ENCODE results near the gene TKFC.
"Not testable (repeated sequence)": the region's sequence is repeated elsewhere in the genome, so short reads cannot be mapped to it uniquely, and the experiment has no call there.

Gene TKFC

GRCh38 chr11:61368646-61369045 is 35.6 kb downstream of the TKFC start:
- no peak for DNase-seq (ENCODE audit: low read depth in 2 of 2)

GRCh38 chr11:61369372-61370348 is 36.6 kb downstream of the TKFC start:
- no peak for DNase-seq (ENCODE audit: low read depth in 2 of 2)

GRCh38 chr11:61370349-61371005 is 37.4 kb downstream of the TKFC start:
- DNase-seq (ENCODE audit: low read depth in 2 of 2) = no peak

- no peak for DNase-seq (ENCODE audit: low read depth in 2 of 2)
Observed at GRCh38 chr11:61372659-61373420, 39.8 kb downstream of the TKFC start.

DNA sequence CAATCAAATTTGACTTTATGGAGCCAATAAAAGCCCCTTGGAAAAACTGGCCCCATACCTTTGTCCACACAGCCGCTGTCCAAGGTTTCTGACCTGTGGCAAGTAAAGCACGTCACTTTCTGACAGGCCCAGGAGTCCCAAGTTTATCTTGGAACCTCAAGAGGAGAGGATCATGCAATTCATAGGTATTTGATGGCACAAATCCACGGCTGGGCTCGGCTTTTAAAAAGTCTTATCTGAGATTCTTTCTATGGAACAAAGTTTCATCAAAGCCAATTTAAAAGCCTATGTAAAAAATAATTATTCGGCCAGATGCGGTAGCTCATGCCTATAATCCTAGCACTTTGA is 42.7 kb downstream of the TKFC start:
- DNase-seq (ENCODE audit: low read depth in 2 of 2) = no peak

- DNase-seq (ENCODE audit: low read depth in 2 of 2) = no peak
Observed at GRCh38 chr11:61377461-61378160, 44.6 kb downstream of the TKFC start.

DNA sequence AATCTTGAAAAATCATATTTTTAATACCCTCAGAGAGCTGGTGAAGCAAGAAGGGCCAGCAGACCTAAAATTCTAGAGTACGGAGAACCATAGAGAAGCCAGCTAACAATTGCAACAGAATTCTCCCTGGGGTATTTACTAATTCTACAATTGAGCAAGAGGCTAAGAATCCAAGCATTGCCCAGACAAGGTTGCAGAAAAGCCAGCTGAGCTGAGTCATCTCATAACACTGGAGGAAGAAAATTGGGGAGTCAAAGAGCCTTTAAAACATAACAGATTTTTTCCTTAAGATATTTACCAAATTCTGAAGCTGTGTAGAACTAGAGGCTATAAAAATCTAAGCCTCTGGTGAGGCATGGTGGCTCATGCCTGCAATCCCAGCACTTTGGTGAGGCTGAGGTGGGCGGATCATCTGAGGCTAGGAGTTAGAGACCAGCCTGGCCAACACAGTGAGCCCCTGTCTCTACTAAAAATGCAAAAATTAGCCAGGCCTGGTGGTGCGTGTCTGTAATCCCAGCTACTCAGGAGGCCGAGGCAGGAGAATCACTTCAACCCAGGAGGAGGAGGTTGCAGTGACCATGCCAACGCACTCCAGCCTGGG is 45.8 kb downstream of the TKFC start:
- DNase-seq (ENCODE audit: low read depth in 2 of 2) = no peak

DNA sequence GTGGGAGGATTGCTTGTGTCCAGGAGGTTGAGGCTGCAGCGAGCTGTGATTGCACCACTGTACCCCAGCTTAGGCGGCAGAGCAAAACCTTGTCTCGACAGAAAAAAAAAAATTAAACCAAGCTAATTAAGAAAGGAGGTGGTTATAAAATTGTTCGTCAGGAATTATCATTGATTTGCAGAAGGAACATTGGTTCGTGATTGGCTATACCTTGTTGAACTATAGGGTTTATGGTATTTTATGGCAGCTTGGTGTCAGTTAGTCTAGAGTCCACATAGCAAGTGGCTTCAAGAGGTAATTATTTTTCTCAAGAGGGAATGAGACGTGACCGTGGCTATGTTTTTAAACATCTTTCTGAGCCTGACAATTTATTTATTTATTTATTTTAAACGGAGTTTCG is 47.9 kb downstream of the TKFC start:
- no peak for DNase-seq (ENCODE audit: low read depth in 2 of 2)

DNA sequence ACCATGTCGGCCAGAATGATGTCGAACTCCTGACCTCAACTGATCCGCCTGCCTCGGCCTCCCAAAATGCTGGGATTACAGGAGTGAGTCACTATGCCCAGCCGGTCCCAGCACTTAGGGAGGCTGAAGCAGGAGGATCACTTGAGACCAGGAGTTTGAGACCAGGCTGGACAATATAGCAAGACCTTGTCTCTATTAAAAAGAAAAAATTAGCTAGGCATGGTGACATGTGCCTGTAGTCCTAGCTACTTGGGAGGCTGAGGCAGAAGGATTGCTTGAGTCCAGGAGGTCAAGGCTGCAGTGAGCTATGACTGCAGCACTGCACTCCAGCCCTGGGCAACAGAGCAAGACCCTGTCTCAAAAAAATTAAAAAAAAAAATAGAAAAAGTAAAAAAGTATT is 50.8 kb downstream of the TKFC start:
- not testable (repeated sequence) for DNase-seq (ENCODE audit: low read depth in 2 of 2)

DNA sequence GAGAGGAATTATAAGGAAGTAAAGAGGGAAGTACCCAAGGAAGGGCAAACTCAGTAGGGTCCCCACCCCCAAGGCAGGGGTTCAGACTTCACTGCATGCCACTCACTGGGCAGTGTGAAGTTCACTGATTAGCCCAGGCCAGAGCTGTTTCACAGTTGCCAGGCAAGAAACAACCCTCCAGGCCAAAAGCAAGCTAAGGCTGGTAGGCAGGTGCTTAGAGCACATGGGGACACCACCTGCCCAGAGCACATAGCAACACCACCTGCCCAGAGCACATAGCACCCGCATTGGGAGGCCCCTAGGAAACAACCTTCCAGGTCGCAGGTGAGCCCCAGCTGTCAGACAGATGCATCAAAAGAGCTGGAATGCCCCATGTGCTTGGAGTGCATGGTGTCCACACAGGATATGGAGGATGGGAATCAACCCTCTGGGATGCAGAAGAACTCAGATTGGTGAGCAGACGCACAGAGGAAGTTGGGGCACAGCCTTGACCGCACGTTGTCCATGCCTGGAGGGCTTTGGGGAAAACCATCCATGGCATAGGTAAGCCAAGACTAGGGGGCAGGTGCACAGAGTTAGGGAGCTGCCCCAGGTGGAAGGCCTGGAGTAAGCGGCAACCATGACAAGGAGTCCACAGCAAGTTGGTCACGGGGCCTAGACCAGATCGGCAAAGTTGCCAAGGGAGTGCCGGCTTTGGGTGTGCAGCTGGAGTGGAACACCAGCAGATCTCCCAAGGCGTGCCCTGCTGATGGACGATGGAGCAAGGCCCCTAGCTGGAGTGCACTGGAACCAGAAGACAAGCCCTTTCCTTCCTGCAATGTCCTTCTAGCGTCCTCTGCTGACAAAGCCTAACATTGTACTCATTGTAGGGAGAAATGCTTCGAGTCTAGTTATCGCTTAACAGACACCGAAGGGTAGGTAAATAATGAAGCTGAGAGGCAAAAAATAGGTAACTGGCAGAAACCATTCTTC is 51.5 kb downstream of the TKFC start:
- DNase-seq (ENCODE audit: low read depth in 2 of 2) = no peak

GRCh38 chr11:61390161-61390560 is 57.1 kb downstream of the TKFC start:
- no peak for DNase-seq (ENCODE audit: low read depth in 2 of 2)

- DNase-seq (ENCODE audit: low read depth in 2 of 2) = no peak
Observed at GRCh38 chr11:61392981-61393595, 60.1 kb downstream of the TKFC start.
